Amniotic stem cell (primary cell): ENCODE data around the gene NR2F6.
"Not testable (repeated sequence)": the region's sequence is repeated elsewhere in the genome, so short reads cannot be mapped to it uniquely, and the experiment has no call there.

Experiments
- DNase-seq: peaks from one replicate; lab custom pipeline; 2025; lab: John Stamatoyannopoulos, UW

Gene NR2F6

GRCh38 chr19:17245535-17245984 is at the start of gene NR2F6:
Gene NR2F6 (minus strand): TSS chr19:17245919. CDS start chr19:17245220, 699 bp downstream.
- no peak for DNase-seq

- no peak for DNase-seq
Observed at GRCh38 chr19:17294051-17294891, 48.6 kb upstream of the NR2F6 start.

- no peak for DNase-seq
Observed at GRCh38 chr19:17293605-17294004, 47.9 kb upstream of the NR2F6 start.

- peak; percentile 53 for DNase-seq
Observed at GRCh38 chr19:17292301-17293074, 46.8 kb upstream of the NR2F6 start.

GRCh38 chr19:17289489-17289888 is 43.8 kb upstream of the NR2F6 start:
- no peak for DNase-seq

GRCh38 chr19:17286752-17287151 is 41.0 kb upstream of the NR2F6 start:
- no peak for DNase-seq

- no peak for DNase-seq
Observed at GRCh38 chr19:17286263-17286662, 40.5 kb upstream of the NR2F6 start.

GRCh38 chr19:17285415-17286135 is 39.9 kb upstream of the NR2F6 start:
- no peak for DNase-seq

- DNase-seq = no peak
Observed at GRCh38 chr19:17283504-17283996, 37.8 kb upstream of the NR2F6 start.

- no peak for DNase-seq
Observed at GRCh38 chr19:17282488-17283125, 36.9 kb upstream of the NR2F6 start.

- DNase-seq = no peak
Observed at GRCh38 chr19:17281391-17282304, 35.9 kb upstream of the NR2F6 start, which contains the start of gene ANKLE1. Gene ANKLE1 (plus strand): TSS chr19:17281901. CDS start chr19:17281921, 20 bp downstream.

- DNase-seq = no peak
Observed at GRCh38 chr19:17279436-17279835, 33.7 kb upstream of the NR2F6 start.

GRCh38 chr19:17275441-17276175 is 29.9 kb upstream of the NR2F6 start:
- DNase-seq = no peak

GRCh38 chr19:17274892-17275291 is 29.2 kb upstream of the NR2F6 start:
- not testable (repeated sequence) for DNase-seq

GRCh38 chr19:17268754-17269153 is 23.0 kb upstream of the NR2F6 start:
- DNase-seq = no peak

GRCh38 chr19:17266975-17267788 is 21.5 kb upstream of the NR2F6 start, which contains the start of gene BABAM1:
Gene BABAM1 (plus strand): TSS chr19:17267443. CDS start chr19:17268807, 1,364 bp downstream.
- peak; percentile 99 for DNase-seq

- no peak for DNase-seq
Observed at GRCh38 chr19:17266589-17266974, 20.9 kb upstream of the NR2F6 start.

- DNase-seq = no peak
Observed at GRCh38 chr19:17266026-17266425, 20.3 kb upstream of the NR2F6 start.

GRCh38 chr19:17264641-17264979 is 18.9 kb upstream of the NR2F6 start, which contains the start of gene USHBP1:
Gene USHBP1 (minus strand): TSS chr19:17264745. CDS start chr19:17264299, 446 bp downstream.
- DNase-seq = no peak
